DMS 273 treated with DMSO at 0.1 percent for 48 hours (cell line): Measurements from ENCODE around the gene DPYSL5.
"Not testable (repeated sequence)": the region's sequence is repeated elsewhere in the genome, so short reads cannot be mapped to it uniquely, and the experiment has no call there.

Experiments
- DNase-seq: peaks from one replicate; lab custom pipeline; 2025; lab: John Stamatoyannopoulos, UW

DPYSL5 gene

DNA sequence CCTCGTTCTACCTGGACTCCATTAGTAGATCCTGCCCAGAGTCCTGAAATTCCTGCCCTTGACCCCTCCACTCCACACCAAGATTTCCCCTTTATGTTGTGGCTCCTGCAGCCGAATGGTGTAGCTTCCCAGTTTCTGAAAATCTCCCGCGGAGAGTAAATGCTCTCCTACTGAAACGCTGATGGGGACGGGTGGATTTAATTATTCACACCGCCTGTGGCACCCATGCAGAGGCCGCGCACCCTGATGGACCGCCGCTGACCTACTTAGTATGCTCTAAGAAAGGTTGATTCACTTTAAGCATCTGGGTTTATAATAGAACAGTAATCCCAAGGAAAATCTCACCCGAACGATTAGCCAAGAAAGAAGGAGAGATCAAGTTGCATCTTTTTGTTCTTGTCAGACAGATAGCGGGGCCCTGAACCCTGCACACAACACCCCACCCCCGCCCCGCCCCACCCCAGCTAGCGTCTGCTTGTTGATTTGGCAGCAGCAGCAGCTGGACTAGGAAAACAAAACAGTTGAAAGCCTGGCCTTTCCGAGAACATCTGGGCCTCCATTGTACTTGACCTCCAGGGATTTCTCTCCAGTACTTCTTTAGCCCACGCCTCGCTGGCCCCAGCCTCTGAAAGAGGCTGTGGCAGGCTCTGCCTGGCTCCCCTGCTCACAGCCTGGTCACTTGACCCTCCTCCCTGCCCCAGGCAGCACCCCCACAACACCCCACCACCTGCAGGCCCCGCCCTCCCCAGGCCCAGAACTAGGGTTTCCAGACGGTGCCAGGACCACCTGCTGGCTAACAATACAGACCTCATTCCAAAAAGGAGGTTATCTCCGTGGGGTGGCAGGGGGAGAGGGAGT, 53.6 kb downstream of the DPYSL5 start:
- peak; percentile 50 for DNase-seq

DNA sequence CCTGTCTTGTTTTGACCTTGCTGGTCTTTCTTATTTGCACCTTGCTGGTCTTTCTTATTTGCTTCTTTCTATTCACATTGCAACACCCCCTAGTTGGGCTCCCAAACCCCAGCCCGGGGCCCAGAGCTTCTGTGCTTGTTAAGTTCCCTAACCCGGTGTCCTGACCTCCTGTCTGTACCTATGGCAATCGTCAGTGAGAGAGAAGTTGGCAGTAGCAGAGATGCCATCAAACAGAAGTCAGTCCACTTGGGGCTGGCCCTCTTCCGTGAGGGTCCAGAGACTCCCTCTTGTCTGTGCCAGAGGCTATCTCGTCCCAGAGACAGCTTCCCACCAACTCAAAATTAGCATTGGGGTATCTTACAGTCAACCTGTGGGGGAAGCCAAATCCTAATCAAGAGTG, 55.7 kb downstream of the DPYSL5 start:
- DNase-seq = no peak

DNA sequence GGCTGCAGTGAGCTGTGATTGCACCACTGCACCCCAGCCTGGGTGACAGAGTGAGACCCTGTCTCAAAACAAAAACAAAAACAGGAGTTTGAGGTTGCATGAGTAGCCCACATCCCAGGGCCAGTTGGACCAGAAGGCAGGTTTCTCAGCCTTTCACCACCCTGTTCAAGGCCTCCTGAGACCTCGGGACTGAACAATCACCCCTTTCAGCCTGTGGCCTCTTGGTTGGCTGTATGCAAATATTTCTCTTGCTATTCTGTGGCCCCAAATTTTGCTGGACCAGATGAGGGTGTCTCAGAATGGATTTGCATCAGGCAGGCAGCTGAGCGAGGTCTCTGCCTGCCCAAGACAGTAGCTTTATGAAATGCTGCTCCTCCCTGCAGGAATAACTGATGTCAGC, 56.9 kb downstream of the DPYSL5 start:
- no peak for DNase-seq

DNA sequence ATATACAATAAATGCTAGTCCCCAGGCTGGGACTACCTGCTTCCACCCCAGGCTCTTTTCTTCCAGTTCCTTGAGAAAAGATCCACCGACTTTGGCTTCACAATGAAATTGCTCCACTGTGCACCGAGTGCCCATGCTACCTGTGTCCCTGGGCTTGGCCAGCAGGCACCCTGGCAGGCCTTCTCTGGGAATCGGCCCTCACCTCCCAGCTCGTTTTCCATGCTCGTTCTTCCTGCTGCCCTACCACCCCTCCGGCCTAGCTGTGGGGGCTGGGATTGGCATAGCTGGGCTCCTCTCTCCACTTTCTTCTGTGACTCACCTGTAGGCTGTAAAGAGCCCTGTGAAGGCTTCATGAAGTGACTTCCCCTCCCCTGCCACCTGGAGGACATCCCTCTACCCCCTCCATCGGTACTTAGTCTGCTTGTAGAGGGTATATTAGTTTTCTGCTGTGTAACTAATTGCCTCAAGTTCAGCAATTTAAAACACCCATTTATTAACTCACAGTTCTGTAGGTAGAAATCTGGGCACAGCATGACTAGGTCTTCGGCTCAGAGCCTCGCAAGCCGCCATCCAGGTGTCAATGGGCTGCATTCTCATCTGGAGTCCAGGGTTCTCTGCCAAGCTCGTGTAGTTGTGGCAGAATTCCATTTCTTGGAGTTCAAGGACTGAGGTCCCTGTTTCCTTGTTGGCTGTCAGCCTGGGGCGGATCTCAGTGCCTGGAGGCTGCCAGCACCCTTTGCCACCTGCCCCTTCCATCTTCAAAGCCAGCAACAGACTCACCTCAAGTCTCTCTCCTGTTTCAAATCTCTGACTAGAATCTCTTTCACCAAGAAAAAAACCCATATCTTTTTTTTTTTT, 57.6 kb downstream of the DPYSL5 start:
- no peak for DNase-seq

DNA sequence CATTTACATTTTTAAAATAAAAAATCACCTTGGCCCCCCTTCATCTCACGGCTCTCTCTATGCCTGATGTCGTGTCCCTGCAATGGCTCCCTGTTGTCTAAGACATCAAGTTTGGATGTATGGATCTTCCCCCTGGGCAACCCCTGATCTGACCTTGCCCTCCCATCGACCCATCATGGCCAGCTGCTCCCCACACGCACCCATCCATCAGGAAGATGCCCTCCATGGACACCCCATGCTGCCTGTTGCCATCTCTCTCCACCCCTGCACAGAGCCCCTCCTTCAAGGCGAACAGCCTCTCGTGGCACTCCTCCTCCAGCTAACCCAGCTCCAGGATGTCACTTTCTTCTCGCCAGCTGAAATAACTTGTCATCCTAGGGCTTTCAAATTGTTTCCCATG, 59.5 kb downstream of the DPYSL5 start:
- no peak for DNase-seq

DNA sequence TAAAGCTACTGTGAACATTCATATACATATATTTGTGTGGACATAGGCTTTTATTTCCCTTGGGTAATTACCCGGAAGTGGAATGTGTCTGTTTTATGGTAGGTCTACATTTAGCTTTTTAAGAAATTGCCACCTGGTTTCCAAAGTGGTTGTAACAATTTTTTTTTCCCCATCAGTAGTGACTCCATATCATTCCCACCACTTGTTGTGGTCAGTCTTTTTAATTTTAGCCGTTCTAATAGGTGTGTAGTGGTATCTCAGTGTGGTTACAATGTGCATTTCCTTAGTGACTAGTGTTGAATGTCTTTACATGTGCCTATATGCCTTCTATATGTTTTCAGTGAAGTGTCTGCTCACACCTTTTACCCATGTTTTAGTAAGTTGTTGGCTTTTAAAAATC, 62.2 kb downstream of the DPYSL5 start:
- no peak for DNase-seq

DNA sequence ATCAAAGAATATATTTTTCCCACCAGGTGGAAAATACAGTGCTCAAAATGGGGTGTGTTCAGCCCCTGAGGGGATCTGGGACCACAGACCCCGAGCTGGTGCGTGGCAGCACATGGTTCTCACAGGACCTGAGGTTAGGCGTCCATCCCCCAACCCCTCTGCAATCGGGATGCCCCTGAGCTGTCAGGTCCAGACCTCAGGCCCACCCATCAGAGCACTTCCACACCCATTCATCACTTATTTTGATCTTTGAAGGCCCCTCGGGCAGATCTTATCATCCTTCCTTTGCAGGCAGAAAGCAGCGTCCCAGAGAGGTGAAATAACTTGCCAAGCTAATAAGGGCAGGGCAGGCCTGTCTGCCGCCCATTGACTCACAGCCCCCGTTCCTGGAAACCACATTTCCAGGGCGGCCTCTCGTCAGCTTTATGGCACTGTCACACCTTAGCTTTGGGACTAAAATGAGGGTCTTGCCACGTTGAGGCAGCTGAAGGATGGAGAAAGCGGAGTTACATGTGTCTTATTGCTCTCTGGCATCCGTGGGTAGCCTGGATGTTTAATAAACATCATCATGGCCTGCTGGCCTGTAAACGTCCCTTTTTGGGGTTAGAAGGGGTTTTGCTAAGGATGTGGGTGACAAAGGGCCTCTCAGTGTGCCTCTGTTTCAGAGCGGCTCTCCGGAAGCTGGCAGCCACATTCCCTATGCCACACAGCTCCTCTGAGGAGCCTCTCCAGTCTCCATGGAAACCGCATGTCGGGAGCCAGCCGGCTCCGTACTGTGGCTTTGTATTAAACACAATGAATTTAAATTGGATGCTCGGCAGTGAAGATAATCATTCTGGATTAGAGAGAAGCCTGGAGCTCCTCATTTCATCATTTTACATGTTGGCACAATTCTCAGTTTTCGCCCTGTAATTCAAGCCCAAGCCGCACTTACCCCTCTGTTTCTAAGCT, 64.3 kb downstream of the DPYSL5 start:
- DNase-seq = no peak

DNA sequence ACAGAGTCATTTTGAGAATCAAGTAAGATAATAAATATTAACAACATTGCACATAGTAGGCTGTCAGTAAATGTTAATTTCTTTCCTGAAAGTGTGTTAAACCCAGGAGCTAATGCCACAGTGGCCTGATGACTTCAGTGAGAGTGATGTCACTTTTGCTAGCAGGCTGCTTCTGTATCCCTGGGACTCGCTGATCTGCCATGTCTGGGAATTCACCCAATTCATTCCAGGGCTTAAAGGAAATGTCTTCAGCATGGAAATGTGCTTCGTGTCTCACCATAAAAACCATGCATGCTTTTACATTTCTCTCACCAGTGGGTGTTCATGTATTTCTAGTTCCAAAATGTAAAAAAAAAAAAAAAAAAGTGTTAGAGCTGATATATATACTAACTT, 65.7 kb downstream of the DPYSL5 start:
- DNase-seq = no peak

DNA sequence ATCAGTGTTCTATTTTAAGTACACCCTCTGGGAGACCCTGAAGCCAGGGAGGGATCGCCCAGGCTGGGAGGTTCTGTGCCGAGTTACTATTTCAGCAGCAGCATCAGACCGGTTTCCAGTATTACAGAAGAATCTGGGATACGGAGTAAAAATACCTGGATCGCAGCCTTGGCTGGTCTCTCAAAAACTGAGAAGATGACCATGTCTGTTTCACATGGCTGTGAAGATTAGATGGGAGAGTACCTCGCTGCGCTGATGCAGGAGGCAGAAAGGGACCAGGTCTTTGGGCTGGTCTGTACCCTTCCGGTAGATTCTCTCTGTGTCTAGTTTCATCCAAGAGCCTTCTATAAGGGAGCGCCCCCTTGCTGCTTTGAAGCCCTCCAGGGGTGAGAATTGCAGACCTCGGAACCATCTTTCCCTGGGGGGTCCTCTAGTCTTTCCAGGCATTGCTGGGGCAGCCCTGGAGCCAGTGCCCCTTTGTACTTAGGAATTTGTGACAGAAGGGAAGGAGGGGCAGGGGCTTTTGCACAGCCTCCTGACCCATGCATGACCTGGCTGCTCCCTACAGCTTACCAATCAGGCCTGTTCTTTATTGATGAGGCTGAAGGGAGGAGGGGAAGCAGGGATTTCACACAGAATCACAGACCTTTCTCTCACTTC, 66.2 kb downstream of the DPYSL5 start:
- DNase-seq = no peak

DNA sequence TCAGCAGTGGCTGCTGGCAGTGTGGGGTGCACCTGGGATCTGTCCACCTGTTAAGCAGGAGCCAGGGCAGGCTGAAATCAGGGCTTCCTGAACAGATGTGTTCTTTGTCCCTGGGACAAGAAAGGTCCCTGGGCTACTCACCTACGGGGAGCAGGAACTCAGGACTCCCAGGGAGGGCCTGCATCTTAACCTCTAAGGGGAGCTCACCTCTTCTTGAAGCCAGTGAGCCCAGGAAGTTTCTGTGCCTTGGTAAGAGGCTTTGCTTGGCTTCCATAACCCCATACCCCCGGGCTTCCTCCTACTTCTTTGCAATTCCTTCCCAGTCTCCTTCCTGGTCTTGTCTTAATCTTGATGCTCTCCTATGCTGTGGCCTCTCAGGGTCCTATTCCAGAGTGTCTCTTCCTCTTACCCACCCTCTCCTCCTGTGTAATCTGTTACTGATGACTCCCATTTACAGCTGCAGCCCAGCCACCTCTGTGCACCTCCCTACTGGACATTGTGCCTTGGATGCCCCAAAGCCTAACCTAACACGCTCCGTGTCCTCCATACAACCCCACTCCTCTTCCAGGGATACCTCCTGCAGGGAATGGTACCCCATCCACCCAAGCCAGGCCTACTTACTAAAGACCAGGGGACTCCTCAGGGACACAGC, 66.9 kb downstream of the DPYSL5 start:
- no peak for DNase-seq

DNA sequence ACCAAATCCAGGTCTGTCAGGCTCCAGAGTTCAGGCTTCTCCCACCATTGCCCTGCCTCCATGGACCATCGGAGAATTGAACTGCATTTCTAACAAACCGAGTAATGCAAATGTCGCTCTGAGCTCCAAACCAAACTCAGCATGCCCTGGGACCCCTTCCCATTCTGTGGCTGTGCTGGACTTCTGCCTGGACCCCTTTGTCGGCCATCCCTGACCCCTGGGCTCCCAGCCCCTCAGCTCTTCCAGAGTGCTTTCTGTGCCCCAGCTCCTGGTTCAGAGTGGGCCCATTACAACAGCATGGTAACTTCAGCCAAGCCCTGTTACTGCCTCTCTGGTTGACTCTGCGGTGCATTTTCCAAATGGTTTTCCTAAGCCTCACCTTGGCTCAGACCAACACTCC, 67.4 kb downstream of the DPYSL5 start:
- DNase-seq = no peak

DNA sequence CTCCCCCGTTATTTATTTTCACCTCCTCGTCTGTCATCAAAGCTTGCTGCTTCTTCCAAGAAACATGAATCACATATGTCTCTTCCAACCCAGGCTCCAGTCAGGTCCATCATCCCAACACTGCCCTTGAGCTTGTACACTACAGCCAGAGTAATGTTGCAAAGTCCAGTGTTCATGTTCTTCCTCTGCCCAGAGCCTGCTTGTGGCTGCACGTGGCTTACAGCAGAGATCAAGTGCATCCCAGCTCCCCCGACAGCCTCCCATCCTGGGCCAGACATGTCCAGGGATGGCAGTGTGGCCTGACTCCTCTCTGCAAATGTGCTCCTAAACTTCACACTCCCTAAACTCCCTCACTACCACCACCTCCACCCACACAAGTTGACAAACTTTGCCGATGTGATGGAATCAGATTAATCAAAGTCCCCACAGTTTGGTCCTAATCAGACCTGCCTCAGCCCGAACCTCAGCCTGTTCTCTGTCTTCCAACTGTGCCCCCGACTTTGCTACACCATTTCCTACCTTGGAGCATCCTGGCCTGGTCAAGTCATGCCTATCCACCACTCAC, 68.3 kb downstream of the DPYSL5 start:
- DNase-seq = no peak

DNA sequence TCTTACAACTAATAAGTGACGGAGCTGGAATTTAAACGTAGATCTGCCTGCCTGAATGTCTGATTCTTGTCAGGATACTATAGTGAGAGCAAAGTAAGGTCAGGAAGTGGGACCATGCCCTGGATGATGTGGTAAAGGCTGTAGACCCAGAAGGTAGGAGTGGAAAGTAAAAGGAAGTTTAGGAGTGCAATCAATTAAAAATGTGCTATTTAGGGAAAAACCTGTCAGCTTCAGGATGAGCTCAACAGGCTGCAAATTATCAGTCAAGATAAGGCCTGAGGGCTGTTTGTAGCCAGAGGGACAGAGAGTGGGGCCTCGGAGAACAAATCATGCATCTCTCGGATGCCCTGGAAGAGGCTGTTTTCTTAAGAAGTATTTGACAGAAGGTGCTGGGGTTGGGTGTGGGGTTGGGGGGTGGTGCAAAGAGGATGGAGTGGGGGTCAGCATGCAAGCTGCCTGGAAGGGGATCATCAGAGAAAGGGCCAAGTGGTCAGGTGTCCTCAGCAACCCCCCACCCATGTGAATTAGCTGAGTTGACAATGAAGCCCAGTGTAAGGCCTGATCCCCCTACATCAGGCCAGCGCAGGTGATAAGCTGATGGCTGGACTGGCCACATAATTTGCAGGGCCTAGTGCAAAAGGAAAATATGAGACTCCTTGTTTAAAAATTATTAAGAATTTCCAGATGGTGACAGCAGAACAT, 69.4 kb downstream of the DPYSL5 start:
- DNase-seq = no peak

DNA sequence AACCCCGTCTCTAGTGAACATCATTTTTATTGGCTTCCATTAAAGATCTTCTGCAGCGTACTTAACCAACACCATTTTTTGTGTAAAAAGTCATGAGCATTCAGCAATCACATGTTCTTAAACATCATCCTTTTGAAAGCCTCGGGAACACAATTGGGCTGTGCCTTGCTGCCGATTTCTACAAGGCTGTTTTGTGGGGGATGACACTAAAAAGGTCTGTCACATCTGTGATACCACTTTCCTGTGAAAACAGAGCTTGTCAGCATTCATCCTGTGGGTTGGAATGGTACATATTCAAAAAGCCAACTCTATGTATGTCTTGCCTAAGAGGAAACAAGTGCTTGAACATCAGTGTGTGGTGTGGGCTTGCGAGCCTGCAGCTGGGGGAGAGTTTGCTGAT, 73.4 kb downstream of the DPYSL5 start:
- DNase-seq = no peak

DNA sequence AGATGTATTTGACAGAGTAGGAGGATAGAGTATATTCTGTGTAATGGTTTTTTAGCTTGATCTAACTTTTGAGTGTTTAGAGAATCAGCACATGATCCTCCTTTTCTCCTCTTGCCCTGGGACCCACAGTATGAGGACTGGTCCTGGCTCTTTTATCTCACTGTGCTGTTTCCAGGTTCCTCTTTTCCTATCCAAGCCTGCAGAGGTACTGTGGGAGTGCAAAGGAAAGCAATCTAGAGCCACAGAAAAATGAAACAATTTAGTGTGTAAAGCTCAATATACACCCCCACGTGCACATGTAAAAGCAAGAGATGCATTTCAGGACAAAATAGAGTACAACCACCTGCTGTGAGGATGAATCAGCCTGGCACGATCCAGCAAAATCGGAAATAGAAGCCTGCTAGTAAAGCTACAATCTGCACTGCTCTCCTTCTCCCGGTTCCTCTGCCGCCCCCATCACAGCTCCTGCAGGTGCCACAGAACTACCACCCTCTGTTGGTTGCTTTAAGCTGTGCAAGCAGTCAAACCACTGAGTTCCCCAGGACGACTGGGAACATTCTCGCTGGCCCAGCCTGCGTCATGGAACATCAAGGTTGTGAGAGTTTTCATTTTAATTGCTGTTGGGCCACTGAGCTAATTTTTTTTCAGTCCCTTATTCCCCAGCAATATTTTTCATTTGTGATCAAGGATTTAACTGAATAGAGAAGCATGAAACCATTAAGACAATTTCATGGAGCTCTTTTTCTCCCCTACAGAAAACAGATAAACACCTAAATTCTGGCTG, 74.7 kb downstream of the DPYSL5 start:
- DNase-seq = peak; percentile 32

DNA sequence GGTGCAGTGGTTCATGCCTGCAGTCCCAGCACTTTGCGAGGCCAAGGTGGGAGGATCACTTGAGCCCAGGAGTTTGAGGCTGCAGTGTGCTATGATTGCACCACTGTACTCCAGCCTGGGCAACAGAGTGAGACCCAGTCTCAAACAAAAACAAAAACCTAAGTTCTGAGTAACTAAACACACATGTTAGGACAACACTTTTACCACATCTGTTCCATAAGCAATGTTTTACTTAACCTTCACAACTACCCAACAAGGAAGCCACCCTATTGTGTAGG, 75.2 kb downstream of the DPYSL5 start:
- not testable (repeated sequence) for DNase-seq

DNA sequence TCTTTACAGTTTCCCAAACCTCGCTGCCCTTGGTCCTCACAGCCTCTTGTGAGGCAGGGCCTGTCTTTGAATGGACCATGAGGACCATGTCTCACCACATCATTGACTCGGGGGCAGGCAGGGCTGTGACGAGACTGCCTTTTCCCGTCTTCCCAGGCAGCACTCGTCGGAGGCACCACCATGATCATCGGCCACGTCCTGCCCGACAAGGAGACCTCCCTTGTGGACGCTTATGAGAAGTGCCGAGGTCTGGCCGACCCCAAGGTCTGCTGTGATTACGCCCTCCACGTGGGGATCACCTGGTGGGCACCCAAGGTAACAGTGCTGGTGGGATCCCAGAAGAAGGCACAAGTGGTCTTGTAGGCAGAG, 76.8 kb downstream of the DPYSL5 start:
- no peak for DNase-seq

DNA sequence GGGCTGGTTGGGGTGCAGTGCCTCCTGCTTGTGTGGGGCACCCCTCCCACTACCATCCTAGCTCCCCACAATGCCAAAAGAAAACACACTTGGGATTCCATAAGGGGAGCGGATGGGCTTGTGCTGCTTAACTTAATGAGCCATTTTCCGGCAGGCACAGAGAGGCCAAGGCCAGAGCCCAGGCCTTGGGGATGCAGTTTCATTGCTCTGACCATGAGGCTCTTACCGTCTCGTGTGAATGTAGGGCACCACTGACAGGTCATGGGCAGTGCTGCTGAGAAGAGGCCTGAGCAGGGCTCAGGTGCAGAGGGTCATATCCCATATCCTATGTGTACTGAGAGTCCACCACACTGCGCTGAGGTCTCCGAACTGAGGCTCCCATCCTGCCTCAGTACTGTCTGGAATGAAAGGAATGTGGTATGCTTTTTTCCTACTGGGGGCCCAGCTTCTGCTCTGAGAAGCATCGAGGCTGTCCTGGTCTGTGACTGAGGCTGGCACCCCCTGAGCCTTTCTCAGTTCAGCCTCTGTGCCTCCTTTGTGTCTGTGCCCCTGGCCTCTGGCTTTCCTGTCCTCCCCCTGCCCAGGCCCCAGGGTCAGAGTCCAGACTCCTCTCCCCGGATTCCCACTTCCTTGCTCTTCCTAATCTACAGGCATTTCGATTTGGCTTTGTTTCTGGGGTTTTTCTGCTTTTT, 77.3 kb downstream of the DPYSL5 start:
- no peak for DNase-seq

DNA sequence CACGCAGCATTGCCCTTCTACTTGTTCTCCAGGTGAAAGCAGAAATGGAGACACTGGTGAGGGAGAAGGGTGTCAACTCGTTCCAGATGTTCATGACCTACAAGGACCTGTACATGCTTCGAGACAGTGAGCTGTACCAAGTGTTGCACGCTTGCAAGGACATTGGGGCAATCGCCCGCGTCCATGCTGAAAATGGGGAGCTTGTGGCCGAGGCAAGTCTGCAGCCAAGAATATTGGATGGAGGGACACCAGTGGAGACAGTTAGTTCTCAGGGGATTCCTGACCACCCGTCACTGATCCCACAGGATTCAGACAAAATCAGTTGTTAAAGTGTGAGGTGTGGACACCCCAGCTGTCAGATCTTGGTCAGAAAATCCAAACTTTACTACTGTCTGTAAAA, 79.3 kb downstream of the DPYSL5 start:
- no peak for DNase-seq
